ENCODE measurements around the gene MAPK10.
"Not testable (repeated sequence)": the region's sequence is repeated elsewhere in the genome, so short reads cannot be mapped to it uniquely, and the experiment has no call there.

The MAPK10 gene

GRCh38 chr4:86106475-86106874 lies 253.4 kb downstream of the MAPK10 start:
- no peak for DNase-seq (ENCODE audit: low read depth)

- no peak for DNase-seq (ENCODE audit: low read depth)
Observed at GRCh38 chr4:86101841-86102240, 258.0 kb downstream of the MAPK10 start.

- DNase-seq (ENCODE audit: low read depth), result no peak
Observed at GRCh38 chr4:86101410-86101809, 258.4 kb downstream of the MAPK10 start.

- no peak for DNase-seq (ENCODE audit: low read depth)
Observed at GRCh38 chr4:86100539-86101215, 259.2 kb downstream of the MAPK10 start.

DNA sequence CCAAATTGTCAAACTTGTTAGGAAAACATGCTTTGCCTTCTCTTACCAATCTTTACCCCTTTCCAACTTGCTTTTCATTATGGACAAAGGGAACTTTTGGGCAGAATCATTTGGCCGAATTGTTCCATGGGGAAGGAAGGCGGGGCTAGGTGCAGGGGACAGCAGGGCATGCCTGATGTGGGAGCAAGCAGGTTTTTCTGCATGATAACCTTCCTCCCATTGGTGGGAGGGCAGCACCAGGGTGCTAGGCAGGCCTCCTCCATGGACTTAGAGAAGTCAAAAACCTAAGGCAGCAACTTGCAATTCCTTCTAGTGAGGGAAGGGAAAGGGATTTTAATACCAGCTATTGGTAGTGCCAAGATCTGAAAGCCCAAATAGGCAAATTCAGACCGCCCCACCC lies 260.5 kb downstream of the MAPK10 start:
- no peak for DNase-seq (ENCODE audit: low read depth)

GRCh38 chr4:86098691-86099090 lies 261.2 kb downstream of the MAPK10 start:
- no peak for DNase-seq (ENCODE audit: low read depth)

DNA sequence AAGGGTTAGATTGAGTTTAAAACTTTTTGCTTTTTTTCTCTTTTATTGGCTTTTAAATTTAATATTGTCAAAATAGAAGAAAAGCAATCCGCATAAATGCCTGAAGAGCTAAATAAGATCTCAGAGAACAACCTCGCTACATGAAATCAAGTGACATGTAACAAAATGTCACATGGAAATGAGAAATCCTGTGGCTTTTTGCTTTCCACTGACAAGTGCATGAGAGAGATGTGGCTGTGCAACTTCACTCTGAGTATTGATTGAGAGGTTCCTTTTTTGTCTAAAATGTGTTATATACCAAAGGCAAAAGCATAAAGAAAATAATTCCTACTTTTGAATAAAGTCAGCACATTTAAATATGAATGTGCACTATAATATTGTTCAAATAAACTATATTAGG lies 263.5 kb downstream of the MAPK10 start:
- DNase-seq (ENCODE audit: low read depth), result no peak

GRCh38 chr4:86092684-86093083 lies 267.2 kb downstream of the MAPK10 start:
- DNase-seq (ENCODE audit: low read depth), result no peak

DNA sequence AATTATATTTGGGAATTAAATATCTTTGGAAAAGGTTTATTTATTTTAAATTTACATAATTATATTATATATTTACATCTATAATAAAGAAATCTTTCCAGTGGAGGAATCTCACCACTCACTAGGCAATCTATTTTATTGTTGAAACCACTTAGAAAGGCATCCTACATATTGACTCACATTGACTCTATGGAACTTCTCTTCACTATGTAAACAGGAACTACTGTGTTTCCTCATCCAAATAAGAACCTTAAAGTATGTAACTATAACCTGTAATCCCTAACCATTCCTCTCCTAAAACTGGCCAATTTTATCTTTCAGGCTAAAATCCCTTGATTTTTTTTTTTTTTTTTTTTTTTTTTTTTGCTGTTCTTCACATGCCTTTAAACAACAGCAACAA lies 268.7 kb downstream of the MAPK10 start:
- DNase-seq (ENCODE audit: low read depth), result no peak

DNA sequence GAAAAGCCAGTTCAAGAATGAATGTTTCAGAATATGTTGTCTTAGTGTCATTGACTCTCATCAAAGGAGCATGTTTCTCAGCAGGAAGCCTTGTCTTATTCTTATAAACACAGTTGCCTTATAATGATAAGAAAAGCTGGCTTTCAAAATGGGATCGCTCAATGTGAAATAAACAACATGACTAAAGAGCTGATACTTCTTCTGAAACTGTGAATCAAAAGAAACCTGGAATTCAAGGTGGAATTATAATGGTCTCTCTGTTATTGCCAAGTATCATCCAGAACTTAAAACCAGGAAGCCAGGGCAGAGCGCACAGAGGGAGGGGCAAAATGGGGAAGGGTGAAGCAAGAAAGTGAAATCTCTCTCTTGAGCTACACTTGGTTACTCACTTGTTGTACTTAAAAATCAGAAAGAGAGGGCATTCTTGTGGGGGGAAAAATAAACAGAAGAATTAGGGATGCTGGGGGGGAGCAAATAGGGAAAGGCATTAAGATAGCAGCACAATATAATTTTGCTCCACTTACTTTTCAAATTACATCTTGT lies 270.0 kb downstream of the MAPK10 start:
- DNase-seq (ENCODE audit: low read depth), result no peak

DNA sequence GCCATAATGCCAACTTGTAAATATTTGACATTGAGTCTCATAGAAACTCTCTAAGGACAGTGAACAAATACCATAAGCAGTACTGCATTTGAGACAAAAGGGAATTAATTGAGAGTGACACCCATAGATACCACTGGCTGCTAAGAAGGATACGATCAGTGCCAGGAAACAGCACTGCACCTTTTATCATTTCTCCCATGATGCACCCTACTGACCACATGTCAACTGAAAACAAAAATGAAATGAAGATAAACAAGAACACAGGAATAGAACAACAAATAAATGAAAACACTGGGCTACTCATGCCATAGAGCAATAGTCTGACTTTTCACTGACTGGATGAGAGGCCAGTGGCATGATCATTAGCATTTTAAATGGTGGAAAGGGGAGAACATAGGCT lies 270.8 kb downstream of the MAPK10 start:
- no peak for DNase-seq (ENCODE audit: low read depth)

DNA sequence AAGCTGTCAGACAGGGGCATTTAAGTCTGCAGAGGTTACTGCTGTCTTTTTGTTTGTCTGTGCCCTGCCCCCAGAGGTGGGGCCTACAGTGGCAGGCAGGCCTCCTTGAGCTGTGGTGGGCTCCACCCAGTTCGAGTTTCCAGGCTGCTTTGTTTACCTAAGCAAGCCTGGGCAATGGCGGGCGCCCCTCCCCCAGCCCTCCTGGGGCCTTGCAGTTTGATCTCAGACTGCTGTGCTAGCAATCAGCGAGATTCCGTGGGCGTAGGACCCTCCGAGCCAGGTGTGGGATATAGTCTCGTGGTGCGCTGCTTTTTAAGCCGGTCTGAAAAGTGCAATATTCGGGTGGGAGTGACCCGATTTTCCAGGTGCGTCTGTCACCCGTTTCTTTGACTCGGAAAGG lies 284.1 kb downstream of the MAPK10 start:
- not testable (repeated sequence) for DNase-seq (ENCODE audit: low read depth)

DNA sequence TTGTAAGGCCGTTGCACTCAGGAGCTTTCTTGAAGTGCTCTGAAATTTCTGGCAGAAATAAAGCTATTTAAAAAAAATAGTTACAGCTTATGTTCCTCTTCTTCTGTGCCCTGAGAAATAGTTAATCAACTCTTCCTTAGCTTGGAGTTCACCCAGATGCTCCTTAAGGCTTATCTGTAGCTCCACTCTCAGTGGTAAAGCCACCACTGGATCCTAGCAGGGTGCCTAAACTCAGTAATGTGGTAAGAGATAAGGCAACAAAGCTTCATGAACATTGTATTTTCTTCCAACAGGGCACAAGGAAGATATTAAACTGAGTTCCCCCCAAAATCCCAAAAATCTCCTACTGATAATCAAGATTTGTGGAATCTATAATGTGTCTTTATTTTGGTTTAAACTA lies 299.5 kb downstream of the MAPK10 start:
- DNase-seq (ENCODE audit: low read depth), result no peak

DNA sequence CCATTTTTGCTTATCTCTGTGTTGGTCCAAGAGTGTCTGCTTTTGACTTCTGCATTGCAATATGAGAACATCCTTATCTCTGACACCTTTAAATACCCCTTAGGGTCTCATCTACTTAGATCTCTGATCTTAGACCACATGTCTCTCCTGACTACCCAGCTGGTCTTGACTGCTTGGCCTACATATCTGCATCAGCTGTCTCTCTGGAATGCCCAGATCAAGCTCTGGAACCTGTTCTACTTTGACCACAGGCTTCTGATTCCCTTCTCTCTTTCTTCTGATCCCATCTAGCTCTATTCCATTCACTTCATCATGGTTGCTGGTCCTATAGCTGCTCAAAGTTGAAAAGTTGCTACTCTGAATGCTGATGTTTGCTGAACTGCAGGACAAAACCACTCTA lies 301.2 kb downstream of the MAPK10 start:
- no peak for DNase-seq (ENCODE audit: low read depth)

GRCh38 chr4:86055898-86056297 lies 304.0 kb downstream of the MAPK10 start:
- no peak for DNase-seq (ENCODE audit: low read depth)

DNA sequence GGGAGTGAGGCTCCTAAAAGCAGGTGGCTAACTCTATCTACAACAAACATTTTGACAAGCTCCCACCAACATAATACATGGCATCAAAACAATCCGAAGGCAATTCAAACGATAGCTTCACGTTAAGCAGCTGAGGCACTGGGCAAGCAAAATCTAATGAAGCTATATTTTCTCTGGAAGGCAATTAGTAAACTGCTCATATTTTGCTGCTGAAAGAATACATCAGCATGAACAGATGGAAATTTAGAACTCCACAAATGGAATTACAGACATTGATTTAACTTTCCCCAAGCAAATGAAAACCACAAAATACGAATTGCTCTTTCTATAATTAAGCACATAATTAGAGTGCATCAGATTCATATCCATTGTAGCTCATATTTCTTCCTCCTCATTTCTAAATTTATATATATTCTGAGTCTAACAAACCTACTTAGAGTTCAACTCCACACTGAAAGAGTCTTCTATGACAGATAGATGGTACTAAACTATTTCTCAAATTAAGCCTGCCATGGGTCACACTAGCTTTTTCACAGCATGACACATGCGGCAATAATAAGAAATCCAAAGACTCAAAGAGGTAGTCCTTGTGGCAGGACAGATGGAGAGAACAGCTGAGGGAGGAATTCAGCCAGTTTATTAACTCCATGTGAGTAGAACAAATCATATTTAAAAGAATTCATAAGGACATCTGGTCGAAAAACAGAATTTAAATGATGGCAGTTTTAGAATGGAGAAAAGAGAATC lies 305.4 kb downstream of the MAPK10 start:
- no peak for DNase-seq (ENCODE audit: low read depth)

DNA sequence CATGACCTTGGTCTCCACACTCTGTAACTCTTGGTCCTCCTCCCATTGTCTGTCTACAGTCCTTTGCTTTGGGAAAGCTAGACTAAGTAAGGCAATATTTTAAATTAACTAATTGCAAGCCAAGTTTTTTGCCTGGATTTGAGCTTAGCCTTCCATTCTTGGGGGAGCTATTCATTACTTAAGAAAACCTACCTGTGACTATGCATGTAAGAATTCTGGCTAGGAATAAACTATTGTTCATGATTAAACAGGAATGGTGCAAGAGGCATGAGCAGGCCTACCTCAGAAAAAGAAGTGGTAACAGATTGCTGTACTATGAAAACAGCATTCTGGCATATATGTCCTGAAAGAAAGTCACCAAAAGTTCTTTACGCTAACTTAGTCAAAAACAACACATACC lies 309.4 kb downstream of the MAPK10 start:
- DNase-seq (ENCODE audit: low read depth), result no peak

DNA sequence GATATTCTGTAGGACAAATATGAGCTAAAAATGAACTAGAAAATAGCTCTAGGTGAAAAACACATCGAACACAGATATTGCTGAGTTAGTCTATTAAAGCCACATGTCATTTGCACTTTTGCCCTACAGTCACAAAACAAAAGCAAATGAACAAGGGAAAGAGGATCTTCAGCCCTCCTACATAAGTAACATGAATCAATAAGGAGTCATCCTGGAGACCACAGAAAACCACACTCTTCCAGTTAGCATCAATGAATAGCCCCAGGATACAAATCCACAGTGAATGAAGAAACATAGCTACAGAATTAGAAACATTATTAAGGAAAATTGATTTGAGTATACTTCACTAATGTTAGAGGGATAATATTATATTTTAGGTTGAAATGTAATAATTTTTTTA lies 311.4 kb downstream of the MAPK10 start:
- DNase-seq (ENCODE audit: low read depth), result no peak

DNA sequence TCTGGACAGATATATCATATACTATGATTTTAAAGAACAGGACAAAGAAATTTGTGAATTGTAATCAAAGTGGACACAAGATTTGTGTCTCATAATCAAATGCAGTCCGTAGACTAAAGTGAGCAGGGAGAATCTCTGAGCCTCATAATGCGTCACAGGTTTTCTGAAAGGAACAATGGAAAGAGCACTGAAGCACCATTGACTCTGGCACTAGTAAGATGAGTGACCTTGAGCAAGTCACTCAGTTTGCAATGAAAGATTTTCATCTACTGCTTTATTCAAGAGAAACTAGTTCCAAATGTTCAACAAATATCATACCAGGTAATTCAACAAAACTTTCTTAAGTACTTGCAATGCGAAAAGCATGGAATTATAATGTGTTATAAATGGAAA lies 315.3 kb downstream of the MAPK10 start:
- DNase-seq (ENCODE audit: low read depth), result no peak

DNA sequence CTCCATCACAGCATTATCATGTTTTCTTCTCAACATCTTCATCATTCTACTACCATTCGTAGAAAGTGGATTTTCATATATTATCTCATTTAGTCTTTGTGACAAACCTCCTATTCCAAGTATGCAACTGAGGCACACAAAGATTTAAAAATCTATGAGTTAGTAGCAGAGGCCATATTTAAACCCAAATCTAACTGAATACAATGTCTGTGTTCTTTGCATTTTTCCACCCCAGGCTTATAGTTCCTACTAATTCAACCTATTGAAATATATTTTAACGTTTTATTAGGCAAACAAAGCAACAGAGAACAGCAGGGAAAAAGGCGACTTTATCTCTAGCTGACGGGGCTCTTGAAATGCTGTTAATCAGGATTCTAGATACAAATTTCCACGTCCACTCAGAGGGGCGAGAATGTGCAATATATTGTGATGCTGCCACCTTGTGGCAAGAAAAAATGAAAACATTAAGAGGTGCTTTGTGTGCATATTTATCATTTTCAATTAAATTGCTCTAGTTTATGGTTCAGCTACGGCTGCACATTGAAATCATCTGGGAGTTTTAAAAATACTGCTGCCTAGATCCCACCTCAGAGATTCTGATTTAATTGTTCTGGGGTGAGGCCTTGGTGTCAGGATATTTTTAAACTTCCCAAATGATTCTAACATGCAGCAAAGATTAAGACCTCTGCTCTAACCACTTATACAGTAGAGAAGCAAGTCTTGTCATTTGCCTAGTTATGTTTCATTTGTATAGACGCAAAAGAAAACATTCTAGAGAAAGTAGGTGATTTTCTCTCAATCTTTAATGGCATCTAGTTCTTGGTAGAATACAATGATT lies 315.9 kb downstream of the MAPK10 start:
- no peak for DNase-seq (ENCODE audit: low read depth)

GRCh38 chr4:86038037-86038436 lies 321.8 kb downstream of the MAPK10 start:
- DNase-seq (ENCODE audit: low read depth), result no peak

GRCh38 chr4:86036736-86037135 lies 323.1 kb downstream of the MAPK10 start:
- no peak for DNase-seq (ENCODE audit: low read depth)

- DNase-seq (ENCODE audit: low read depth), result no peak
Observed at GRCh38 chr4:86035688-86036087, 324.2 kb downstream of the MAPK10 start.

All from activated T-cell treated with anti-CD3 and anti-CD28 coated beads for 1 hour (primary cell).